ENCODE measurements around the gene ECSIT. TPM values are rescaled to one million over a fixed set of nuclear protein-coding genes. Genes with fewer than 3 reads are reported as not detected.
A peak's percentile ranks its signal among the peaks of the same experiment; 100 is the strongest.

Gene ECSIT
- total RNA-seq, 1 experiment from 2014 or later, result 66.3 TPM

- DNase-seq (ENCODE audit: low read depth), result peak; percentile 41
These were observed 22.8 kb upstream of the ECSIT start for GRCh38 chr19:11551603-11552235.

DNA sequence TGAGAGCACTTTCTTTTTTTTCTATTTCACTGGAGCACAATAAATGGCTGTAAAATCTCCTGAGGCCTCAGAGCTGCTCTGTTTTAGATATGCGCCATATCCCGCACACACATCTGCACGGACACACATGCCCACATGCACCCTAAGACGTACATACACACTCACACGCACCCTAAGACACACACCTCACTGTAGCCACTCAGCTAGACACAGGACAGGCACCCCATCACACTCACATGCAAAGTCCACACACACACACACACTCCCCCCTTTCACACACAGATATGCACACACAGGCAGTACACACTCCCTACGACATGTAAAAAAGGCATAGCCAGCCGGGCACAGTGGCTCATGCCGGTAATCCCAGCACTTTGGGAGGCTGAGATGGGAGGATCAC, 21.3 kb upstream of the ECSIT start:
- DNase-seq (ENCODE audit: low read depth), result no peak

DNA sequence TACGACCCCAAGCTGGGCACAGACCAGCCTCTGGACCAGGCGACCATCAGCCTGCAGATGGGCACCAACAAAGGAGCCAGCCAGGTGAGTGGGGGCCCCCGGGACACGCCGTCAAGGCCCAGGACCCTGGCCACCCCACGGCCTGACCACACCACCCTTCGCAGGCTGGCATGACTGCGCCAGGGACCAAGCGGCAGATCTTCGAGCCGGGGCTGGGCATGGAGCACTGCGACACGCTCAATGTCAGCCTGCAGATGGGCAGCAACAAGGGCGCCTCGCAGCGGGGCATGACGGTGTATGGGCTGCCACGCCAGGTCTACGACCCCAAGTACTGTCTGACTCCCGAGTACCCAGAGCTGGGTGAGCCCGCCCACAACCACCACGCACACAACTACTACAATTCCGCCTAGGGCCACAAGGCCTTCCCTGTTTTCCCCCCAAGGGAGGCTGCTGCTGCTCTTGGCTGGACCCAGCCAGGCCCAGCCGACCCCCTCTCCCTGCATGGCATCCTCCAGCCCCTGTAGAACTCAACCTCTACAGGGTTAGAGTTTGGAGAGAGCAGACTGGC, 20.5 kb upstream of the ECSIT start:
- DNase-seq (ENCODE audit: low read depth), result no peak

DNA sequence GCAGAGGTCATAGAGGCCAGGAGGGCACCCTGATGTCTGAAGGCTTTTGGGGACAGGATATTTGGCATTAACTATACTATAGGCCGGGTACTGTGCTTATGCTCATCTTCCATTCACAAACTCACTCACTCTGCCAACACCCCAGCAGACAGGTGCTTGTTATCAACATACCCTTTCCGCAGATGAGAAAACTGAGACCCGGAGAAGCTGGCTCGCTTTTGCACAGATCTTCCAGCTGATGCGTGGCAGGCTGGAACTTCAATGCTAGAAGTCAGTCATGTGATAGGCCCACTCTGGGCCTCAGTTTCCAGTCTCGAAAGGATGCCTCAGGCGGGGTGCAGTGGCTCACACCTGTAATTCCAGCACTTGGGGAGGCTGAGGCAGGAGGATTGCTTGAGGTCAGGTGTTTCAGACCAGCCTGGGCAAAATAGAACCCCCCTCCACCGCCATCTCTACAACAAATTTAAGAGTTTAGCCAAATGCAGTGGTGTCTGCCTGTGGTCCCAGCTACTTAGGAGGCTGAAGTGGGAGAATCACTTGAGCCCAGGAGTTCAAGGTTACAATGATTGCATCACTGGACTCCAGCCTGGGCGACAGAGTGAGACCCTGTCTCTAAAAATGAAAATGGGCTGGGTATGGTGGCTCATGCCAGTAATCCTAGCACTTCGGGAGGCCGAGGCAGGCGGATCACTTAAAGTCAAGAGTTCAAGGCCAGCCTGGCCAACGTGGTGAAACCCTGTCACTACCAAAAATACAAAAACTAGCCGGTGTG, 19.2 kb upstream of the ECSIT start:
- no peak for DNase-seq (ENCODE audit: low read depth)

DNA sequence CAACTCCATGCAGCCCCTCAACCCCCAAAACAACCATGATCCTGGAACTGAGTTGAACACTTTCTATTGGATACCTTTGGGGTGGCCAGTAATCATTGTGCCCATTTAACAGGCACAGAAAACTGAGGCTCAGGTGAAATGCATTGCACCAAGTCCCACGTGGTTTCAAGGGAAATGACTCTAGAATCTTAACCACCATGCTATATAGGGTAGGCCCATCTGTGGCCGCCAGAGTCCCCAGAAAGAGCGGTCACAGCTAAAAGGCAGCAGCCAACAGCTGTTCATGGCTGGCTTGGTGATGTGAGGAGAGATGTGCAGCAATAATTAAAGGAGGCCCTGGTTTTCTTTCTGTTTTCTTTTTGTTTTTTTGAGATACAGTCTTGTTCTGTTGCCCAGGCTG, 12.3 kb upstream of the ECSIT start:
- DNase-seq (ENCODE audit: low read depth), result no peak

DNA sequence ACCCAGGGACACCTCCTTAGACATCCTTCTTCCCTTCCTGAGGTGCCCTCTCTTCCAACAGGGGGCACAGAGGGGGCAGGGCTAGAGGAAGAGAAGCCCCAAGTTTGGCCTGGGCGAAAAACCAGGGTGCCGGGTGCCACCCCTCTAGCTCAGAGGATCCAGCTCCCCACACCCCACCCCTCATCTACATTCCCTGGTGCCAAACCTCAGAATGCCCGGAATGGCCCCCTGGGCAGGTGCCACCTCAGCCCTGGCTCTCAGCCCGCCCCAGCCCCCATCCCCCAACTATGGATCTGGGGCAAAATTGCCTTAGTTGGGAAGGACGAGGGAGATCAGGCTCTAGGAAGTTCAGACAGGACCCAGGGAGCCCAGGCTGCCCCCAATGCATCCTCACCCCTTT, 11.7 kb upstream of the ECSIT start:
- peak; percentile 58 for DNase-seq (ENCODE audit: low read depth)

- DNase-seq (ENCODE audit: low read depth), result no peak
These were observed 10.8 kb upstream of the ECSIT start for GRCh38 chr19:11539495-11540365.

- DNase-seq (ENCODE audit: low read depth), result peak; percentile 74
These were observed 9.5 kb upstream of the ECSIT start, which contains the start of gene CNN1 for GRCh38 chr19:11538232-11539036. Gene CNN1, plus strand, starts transcription at chr19:11538851. Its CDS starts 77 bp downstream, at chr19:11538928.

DNA sequence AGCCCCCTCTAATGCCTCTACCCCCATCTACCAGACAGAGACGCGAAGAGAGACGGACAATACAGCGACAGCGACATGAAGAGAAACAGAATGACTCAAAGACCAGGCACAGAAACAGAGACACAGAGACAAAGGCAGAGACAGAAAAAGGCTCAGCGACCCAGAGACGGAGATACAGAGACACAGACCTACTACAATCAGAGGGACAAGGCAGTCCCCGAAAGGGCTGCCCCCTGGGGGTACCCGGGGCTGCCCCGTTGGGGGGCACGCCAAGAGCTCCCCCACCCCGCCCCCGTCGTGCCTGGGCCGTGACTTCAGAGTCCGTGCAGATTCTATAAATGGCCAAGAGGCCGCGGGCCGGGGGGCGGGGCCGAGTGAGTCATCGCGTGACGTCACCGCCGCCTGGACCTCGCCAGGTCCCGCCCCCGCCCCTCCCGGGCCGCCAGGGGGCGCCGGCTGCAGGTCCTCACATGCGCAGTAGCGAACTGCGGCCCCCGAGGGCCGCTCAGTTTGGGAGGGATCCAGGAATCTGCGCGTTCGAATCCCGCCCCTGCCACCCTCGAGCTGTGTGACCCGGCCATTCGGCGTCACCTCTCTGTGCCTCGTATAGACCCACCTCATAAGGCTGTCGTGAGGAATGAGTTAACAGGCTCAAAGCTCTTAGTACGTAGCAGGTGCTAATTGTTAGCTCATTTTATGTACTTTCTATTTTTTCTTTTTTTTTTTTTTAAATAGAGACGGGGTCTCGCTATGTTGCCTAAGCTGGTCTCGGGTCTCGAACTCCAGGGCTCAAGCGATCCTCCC, 7.1 kb upstream of the ECSIT start:
- DNase-seq (ENCODE audit: low read depth), result peak; percentile 94

- no peak for DNase-seq (ENCODE audit: low read depth)
These were observed 6.0 kb upstream of the ECSIT start for GRCh38 chr19:11534948-11535347.

- no peak for DNase-seq (ENCODE audit: low read depth)
These were observed 5.6 kb upstream of the ECSIT start for GRCh38 chr19:11534538-11534937.

DNA sequence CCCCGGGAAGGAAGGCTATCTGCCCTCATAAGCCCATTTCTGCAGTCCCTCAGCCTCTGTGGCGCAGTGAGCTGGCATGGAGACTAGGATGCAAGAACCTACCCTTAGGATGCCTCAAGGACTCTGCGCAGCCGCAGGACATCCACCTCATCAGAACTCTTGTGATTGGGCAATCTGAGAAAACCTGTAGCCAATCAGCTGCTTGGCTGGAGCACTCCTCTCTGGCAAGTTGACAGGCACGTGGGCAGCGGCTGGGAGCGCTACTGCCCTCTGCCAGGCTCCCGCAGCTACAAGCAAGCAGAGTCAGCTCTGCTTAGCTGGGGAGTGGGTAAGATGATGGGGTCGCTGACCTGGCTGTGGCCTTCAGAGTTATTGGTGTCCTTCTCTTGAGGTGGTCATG, 1.5 kb upstream of the ECSIT start:
- DNase-seq (ENCODE audit: low read depth), result peak; percentile 57

GRCh38 chr19:11519138-11519537, 9.8 kb downstream of the ECSIT start:
- DNase-seq (ENCODE audit: low read depth), result no peak

GRCh38 chr19:11513946-11514345, 15.0 kb downstream of the ECSIT start:
- no peak for DNase-seq (ENCODE audit: low read depth)

GRCh38 chr19:11510444-11510843, 18.5 kb downstream of the ECSIT start:
- DNase-seq (ENCODE audit: low read depth), result no peak

GRCh38 chr19:11507370-11508078, 21.4 kb downstream of the ECSIT start:
- DNase-seq (ENCODE audit: low read depth), result no peak

GRCh38 chr19:11506967-11507366, 22.0 kb downstream of the ECSIT start:
- DNase-seq (ENCODE audit: low read depth), result no peak

DNA sequence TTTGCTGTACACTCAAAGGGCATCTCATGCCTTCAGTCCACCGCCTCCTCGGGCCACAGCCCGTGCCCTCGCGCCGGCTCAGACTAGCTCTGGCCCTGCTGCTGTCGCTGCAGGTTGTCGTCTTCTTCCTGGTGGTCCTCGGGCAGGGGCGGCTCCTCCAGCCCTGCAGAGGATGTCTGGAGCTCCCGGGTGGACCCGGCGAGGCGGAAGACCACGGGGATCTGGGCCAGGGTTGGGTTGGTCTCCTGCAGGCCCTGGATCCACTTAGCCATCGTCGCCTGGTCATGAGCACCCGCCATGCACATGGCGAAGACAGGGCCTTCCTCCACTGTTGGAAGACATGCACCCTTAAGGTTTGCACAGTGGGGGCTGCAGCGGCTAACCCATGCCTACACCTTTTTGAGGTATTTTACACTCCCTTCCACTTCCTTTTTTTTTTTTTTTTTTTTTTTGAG, 22.8 kb downstream of the ECSIT start:
- no peak for DNase-seq (ENCODE audit: low read depth)

- DNase-seq (ENCODE audit: low read depth), result peak; percentile 96
These were observed 23.3 kb downstream of the ECSIT start, which contains the start of gene ZNF653 for GRCh38 chr19:11505504-11506100. Gene ZNF653, minus strand, starts transcription at chr19:11505839. Its CDS starts 53 bp downstream, at chr19:11505786.

All from Daoy (cell line).